OCI-LY1 (cell line): Measurements from ENCODE around the gene NECAB2.

Experiments
- H2AFZ ChIP-seq: fragments of 200-600 bp; sonication (generic), shearing (Covaris generic); 2 replicates; pipeline ENCODE4 v1.6.0; 2014; ENCODE audit warnings: antibody characterized with exemption, mild to moderate bottlenecking, low read length
- H3F3A ChIP-seq: fragments of 200-600 bp; sonication (generic), shearing (Covaris generic); 2 replicates; pipeline ENCODE4 v1.6.0; 2014; ENCODE audit warnings: mild to moderate bottlenecking, antibody characterized with exemption, low read length, moderate library complexity; ENCODE audit not compliant: insufficient read depth
- H3K27ac ChIP-seq: fragments of 200-600 bp; sonication (generic); 2 replicates; pipeline ENCODE4 v1.5.1; 2014; ENCODE audit warnings: low read length, mixed run types, mild to moderate bottlenecking, low read depth; ENCODE audit not compliant: poor library complexity, severe bottlenecking
- H3K27me3 ChIP-seq: fragments of 200-600 bp; sonication (generic); 2 replicates; pipeline ENCODE4 v1.6.0; 2014; ENCODE audit warnings: antibody characterized with exemption, mild to moderate bottlenecking, low read length, moderate library complexity; ENCODE audit not compliant: insufficient read depth
- H3K36me3 ChIP-seq: fragments of 200-600 bp; sonication (generic); 2 replicates; pipeline ENCODE4 v1.6.1; 2014; ENCODE audit warnings: mild to moderate bottlenecking, antibody characterized with exemption, low read length, moderate library complexity, mixed read lengths; ENCODE audit not compliant: insufficient read depth
- H3K4me1 ChIP-seq: fragments of 200-600 bp; sonication (generic); 2 replicates; pipeline ENCODE4 v1.5.1; 2014; ENCODE audit warnings: mild to moderate bottlenecking, low read length, moderate library complexity; ENCODE audit not compliant: insufficient read depth, severe bottlenecking
- H3K4me2 ChIP-seq: fragments of 200-600 bp; sonication (generic), shearing (Covaris generic); 2 replicates; pipeline ENCODE4 v1.6.1; 2014; ENCODE audit warnings: low read length
- H3K4me3 ChIP-seq: fragments of 200-600 bp; sonication (generic); 2 replicates; pipeline ENCODE4 v1.5.1; 2014; ENCODE audit warnings: low read length, low read depth, mild to moderate bottlenecking, mixed read lengths; ENCODE audit not compliant: poor library complexity, severe bottlenecking
- H3K79me2 ChIP-seq: fragments of 200-600 bp; shearing (Covaris generic); 2 replicates; pipeline ENCODE4 v1.6.1; 2016; ENCODE audit warnings: mixed run types, low read length, mixed read lengths; ENCODE audit not compliant: insufficient read depth
- H3K9ac ChIP-seq: fragments of 200-600 bp; sonication (generic), shearing (Covaris generic); 2 replicates; pipeline ENCODE4 v1.6.1; 2014; ENCODE audit warnings: mild to moderate bottlenecking, low read length, mixed read lengths
- H3K9me2 ChIP-seq: fragments of 200-600 bp; sonication (generic), shearing (Covaris generic); 2 replicates; pipeline ENCODE4 v1.6.1; 2014; ENCODE audit warnings: low read depth, mild to moderate bottlenecking, low read length, mixed read lengths
- H3K9me3 ChIP-seq: fragments of 200-600 bp; shearing (Covaris generic); 2 replicates; pipeline ENCODE4 v1.6.1; 2014; ENCODE audit warnings: low read length, mixed read lengths
- H4K20me1 ChIP-seq: fragments of 200-600 bp; sonication (generic), shearing (Covaris generic); 2 replicates; pipeline ENCODE4 v1.6.0; 2016; ENCODE audit warnings: mild to moderate bottlenecking, low read length; ENCODE audit not compliant: insufficient read depth
- CTCF ChIP-seq: fragments of 200-600 bp; sonication (generic), shearing (Covaris generic); IDR thresholded peaks from 2 replicates; pipeline ENCODE4 v1.5.1; 2017; ENCODE audit warnings: mild to moderate bottlenecking, antibody characterized with exemption, low read length, moderate library complexity, mixed read lengths
- EZH2 ChIP-seq: fragments of 200-600 bp; sonication (generic), shearing (Covaris generic); IDR thresholded peaks from 2 replicates; pipeline ENCODE4 v1.8.0; 2017; ENCODE audit warnings: borderline replicate concordance, mixed run types, mild to moderate bottlenecking, antibody characterized with exemption, low read length, moderate library complexity, mixed read lengths

NECAB2 gene

GRCh38 chr16:83977056-83977815, 9.2 kb downstream of the NECAB2 start:
- Histone ChIP-seq H3K4me3 (no peak overlapping the region), H3K9ac (no peak overlapping the region), H4K20me1 (no peaks in the 10 kb centered on the region), H3K4me2 (no peak overlapping the region), H2AFZ (no peak overlapping the region), H3K4me1 (no peaks in the 10 kb centered on the region), H3K9me2 (no peaks in the 10 kb centered on the region), H3K27me3 (peaks cover 3% of the 10 kb centered on the region), H3K27ac (no peak overlapping the region), H3K79me2 (no peaks in the 10 kb centered on the region), H3F3A (no peaks in the 10 kb centered on the region), H3K36me3 (no peaks in the 10 kb centered on the region), H3K9me3 (no peaks in the 10 kb centered on the region)
- TF ChIP-seq CTCF, result no peak
- no peak for TF ChIP-seq EZH2

- TF ChIP-seq CTCF, result no peak
- no peak for TF ChIP-seq EZH2
- Histone ChIP-seq H3K79me2 (no peaks in the 10 kb centered on the region), H4K20me1 (no peaks in the 10 kb centered on the region), H3K4me3 (no peak overlapping the region), H3K9ac (no peak overlapping the region), H3K9me3 (no peaks in the 10 kb centered on the region), H2AFZ (no peak overlapping the region), H3F3A (no peaks in the 10 kb centered on the region), H3K4me2 (no peak overlapping the region), H3K27me3 (peaks cover 3% of the 10 kb centered on the region), H3K27ac (no peak overlapping the region), H3K4me1 (no peaks in the 10 kb centered on the region), H3K36me3 (no peaks in the 10 kb centered on the region), H3K9me2 (no peaks in the 10 kb centered on the region)
Observed at GRCh38 chr16:83978401-83978904, 10.4 kb downstream of the NECAB2 start.

GRCh38 chr16:83979441-83979840, 11.4 kb downstream of the NECAB2 start:
- no peaks in the 10 kb centered on the region for H4K20me1 ChIP-seq

More at GRCh38 chr16:83979441-83979840, 11.4 kb downstream of the NECAB2 start:
- H3K4me2 ChIP-seq, result no peak overlapping the region
- H3K36me3 ChIP-seq, result no peaks in the 10 kb centered on the region
- H3F3A ChIP-seq, result no peaks in the 10 kb centered on the region
- H3K4me3 ChIP-seq, result no peak overlapping the region
- H3K27me3 ChIP-seq, result peaks cover 3% of the 10 kb centered on the region
- no peak overlapping the region for H3K9ac ChIP-seq
- H3K9me2 ChIP-seq, result no peaks in the 10 kb centered on the region
- H3K9me3 ChIP-seq, result no peaks in the 10 kb centered on the region
- no peak for TF ChIP-seq CTCF
- H3K4me1 ChIP-seq, result no peaks in the 10 kb centered on the region
- no peak overlapping the region for H3K27ac ChIP-seq
- no peaks in the 10 kb centered on the region for H3K79me2 ChIP-seq
- no peak overlapping the region for H2AFZ ChIP-seq
